K562 (cell line): Measurements from ENCODE around the gene USP46. TPM values are rescaled to one million over a fixed set of nuclear protein-coding genes. Genes with fewer than 3 reads are reported as not detected.

Experiments
- ATAC-seq: fragments of 200-7000 bp; cut with Tn5 transposase; 3 replicates; pipeline ENCODE4 v1.9.1; 2020; ENCODE audit warnings: moderate library complexity
- BruUV-seq: library from RNA; stranded (reverse); fragments of 400-500 nt; replicated peaks from 2 replicates; lab custom pipeline; 2021; lab: Mats Ljungman, UMichigan
- CTCF ChIA-PET: fragments of 300-600 bp; formaldehyde crosslinking; extraction: SDS; loops from one replicate; lab custom pipeline; 2021; ENCODE audit warnings: low intra/inter-chr PET ratio; lab: Yijun Ruan, JAX
- POLR2A ChIA-PET: fragments of 300-600, 350-650 bp; sonication (Branson Sonifier 250); formaldehyde crosslinking; extraction: SDS; loops from one replicate; lab custom pipeline; 2021; ENCODE audit warnings: antibody characterized with exemption, inconsistent platforms; lab: Yijun Ruan, JAX
- DNase-seq, 4 experiments: peaks; one replicate each; pipeline versions ENCODE4 v3.0.0 to v3.0.0-alpha.2; 2011 to 2018; ENCODE audit warnings: low spot score in 3 of 4, mixed read lengths in 3 of 4; ENCODE audit errors: extremely low read depth in 1 of 4
- FAIRE-seq: peaks from 2 replicates; lab custom pipeline; 2011; peaks lifted over from hg19 to GRCh38; lab: Jason Lieb, UNC
- H2AFZ ChIP-seq: 2 replicates; pipeline ENCODE4 v1.6.0; 2011; ENCODE audit warnings: low read depth, low read length, control low read depth, inconsistent platforms
- H3K27ac ChIP-seq: fragments of 200-600 bp; 3 replicates; pipeline ENCODE4 v1.8.0; 2011; ENCODE audit warnings: low read depth, mild to moderate bottlenecking, control low read depth, inconsistent platforms, low read length, moderate library complexity, mixed read lengths; ENCODE audit errors: extremely low read depth
- H3K27me3 ChIP-seq, 2 experiments: fragments of 300-600 bp in 1 of 2; 2 replicates in 1 of 2; 3 replicates in 1 of 2; pipeline versions ENCODE4 v1.6.0 to v1.8.0; 2011; ENCODE audit warnings: inconsistent platforms in 2 of 2, low read length in 2 of 2, mild to moderate bottlenecking in 1 of 2, mixed read lengths in 1 of 2, moderate library complexity in 1 of 2; ENCODE audit not compliant: control insufficient read depth in 2 of 2, insufficient read depth in 2 of 2
- H3K36me3 ChIP-seq: fragments of 300-600 bp; 3 replicates; pipeline ENCODE4 v1.8.0; 2011; ENCODE audit warnings: mild to moderate bottlenecking, low read length, inconsistent platforms; ENCODE audit not compliant: control insufficient read depth, insufficient read depth
- H3K4me1 ChIP-seq, 2 experiments: fragments of 200-600 bp in 1 of 2; replicated peaks in 1 of 2; 2 replicates in 1 of 2; 3 replicates in 1 of 2; pipeline versions ENCODE4 v1.5.1 to v1.8.0; 2011; ENCODE audit warnings: inconsistent platforms in 2 of 2, low read length in 2 of 2, mild to moderate bottlenecking in 1 of 2, mixed read lengths in 1 of 2, moderate library complexity in 1 of 2; ENCODE audit not compliant: control insufficient read depth in 2 of 2, insufficient read depth in 2 of 2
- H3K4me2 ChIP-seq: 2 replicates; pipeline ENCODE4 v1.6.1; 2011; ENCODE audit warnings: low read length, control low read depth, inconsistent platforms, mixed read lengths; ENCODE audit not compliant: insufficient read depth
- H3K4me3 ChIP-seq: fragments of 200-600 bp; sonication (generic), shearing (Covaris generic); 2 replicates; pipeline ENCODE4 v1.5.1; 2016; ENCODE audit warnings: control low read depth, inconsistent platforms
- H3K79me2 ChIP-seq: fragments of 200-600 bp; 3 replicates; pipeline ENCODE4 v1.8.0; 2011; ENCODE audit warnings: low read length, inconsistent platforms; ENCODE audit not compliant: control insufficient read depth, insufficient read depth
- H3K9ac ChIP-seq, 2 experiments: 2 replicates each; pipeline versions ENCODE4 v1.6.0 to v1.6.1; 2011; ENCODE audit warnings: low read depth in 2 of 2, low read length in 2 of 2, control low read depth in 1 of 2, inconsistent platforms in 1 of 2, mild to moderate bottlenecking in 1 of 2, mixed read lengths in 1 of 2; ENCODE audit not compliant: insufficient read depth in 1 of 2
- H3K9me1 ChIP-seq: one replicate; pipeline ENCODE4 v1.6.0; 2011; ENCODE audit warnings: inconsistent platforms, mild to moderate bottlenecking, low read length, moderate library complexity; ENCODE audit not compliant: control insufficient read depth, insufficient read depth
- H3K9me3 ChIP-seq: replicated peaks from 2 replicates; pipeline ENCODE4 v1.5.1; 2011; ENCODE audit warnings: low read depth, low read length, inconsistent platforms; ENCODE audit not compliant: control insufficient read depth, insufficient read depth
- H4K20me1 ChIP-seq: replicated peaks from 2 replicates; pipeline ENCODE4 v1.6.1; 2011; ENCODE audit warnings: low read length, inconsistent platforms, mixed read lengths; ENCODE audit not compliant: control insufficient read depth, insufficient read depth
- ELK1 ChIP-seq: sonication (generic); formaldehyde crosslinking; IDR thresholded peaks from 2 replicates; pipeline ENCODE4 v1.8.1; 2022; ENCODE audit warnings: missing genetic modification reagents
- RBFOX2 ChIP-seq: fragments of 200-400 bp; formaldehyde crosslinking; IDR thresholded peaks from 2 replicates; pipeline ENCODE4 v1.6.1; 2017; ENCODE audit warnings: low read depth, mild to moderate bottlenecking, low read length, moderate library complexity
- XRCC5 ChIP-seq: fragments of 200-400 bp; formaldehyde crosslinking; IDR thresholded peaks from 2 replicates; pipeline ENCODE4 v1.6.1; 2017; ENCODE audit warnings: low read depth, mild to moderate bottlenecking, low read length
- ZBED1 ChIP-seq: IDR thresholded peaks from 2 replicates; pipeline ENCODE4 v1.6.1; 2014
- WGBS: fragments of 100-300 bp; shearing (Covaris generic); methylation state at CpG from one replicate; pipeline ENCODE4 v1.1.6; 2016; ENCODE audit warnings: low coverage, mixed read lengths; ENCODE audit not compliant: insufficient coverage; ENCODE audit errors: missing lambda C conversion rate; 5-methylcytosine and 5-hydroxymethylcytosine counted together
- in situ Hi-C: fragments of 300-500 bp; cut with MboI; formaldehyde crosslinking; loops from 4 replicates; pipeline ENCODE4 v1.15.0; 2018; ENCODE audit warnings: inconsistent platforms, mixed read lengths
- intact Hi-C: fragments of 100-400 bp; cut with micrococcal nuclease; formaldehyde crosslinking; loops from 2 replicates; pipeline ENCODE4 v1.14.2; 2022
- polyA plus RNA-seq, 8 experiments: library from polyadenylated mRNA; depleted of rRNA in 4 of 8; stranded (reverse) in 5 of 8; unstranded in 3 of 8; fragments of >200 nt; fragmentation: Nextera tagmentation in 2 of 8; fragmentation: Illumina TruSeq in 1 of 8; extraction: Ambion mirVana in 2 of 8; extraction: Trizol in 1 of 8; gene quantifications; 2 replicates each; pipeline versions ENCODE4 v1.2.1 to v1.2.3, GENCODE V29; 2011 to 2014; ENCODE audit warnings: inconsistent platforms in 1 of 8, missing spikeins in 1 of 8
- total RNA-seq, 7 experiments: library from RNA; depleted of rRNA in 6 of 7; stranded (reverse); fragments of >200 nt in 6 of 7; fragmentation: Illumina TruSeq in 2 of 7; extraction: Trizol in 2 of 7; gene quantifications; 2 replicates each; pipeline versions ENCODE4 v1.2.1 to v1.2.3, GENCODE V29; 2011 to 2021; ENCODE audit warnings: low replicate concordance in 1 of 7

USP46 gene
- total and polyA plus RNA-seq, 9 of the 15 experiments (the other 6 are each of a cell fraction or from before 2014, with no cell fraction given): 3.0 to 11.7 (median 8.4) TPM

GRCh38 chr4:52579602-52580272, 79.4 kb downstream of the USP46 start:
- Histone ChIP-seq H3K4me1 (no peaks in the 10 kb centered on the region), H3K9me3 (no peaks in the 10 kb centered on the region), H3K27me3 (peaks cover 2 to 5% of the 10 kb centered on the region in 2 experiments; a peak in 4 of 5 replicates), H3K9me1 (no peaks in the 10 kb centered on the region)
- no peak for ATAC-seq
- intact Hi-C loops: no loop called here
- POLR2A ChIA-PET: interaction anchor here (0.7 kb wide), 1 partner anchor 1272 kb away, joined by 3 read pairs; no protein-coding TSS in a partner anchor
- WGBS: 0% methylated on average over 4 of the region's 4 CpGs
- TF ChIP-seq ZBED1: no peak
- no peak for TF ChIP-seq RBFOX2
- TF ChIP-seq XRCC5: no peak
- TF ChIP-seq ELK1 (CRISPR knock-in tag): no peak
- TF ChIP-seq, all 486 proteins: peak for 0
- Histone ChIP-seq H3K36me3 (no peaks in the 10 kb centered on the region), H3K9ac (no peak overlapping the region), H2AFZ (no peak overlapping the region), H3K4me3 (no peak overlapping the region), H3K4me2 (no peak overlapping the region), H4K20me1 (no peaks in the 10 kb centered on the region), H3K27ac (no peak overlapping the region), H3K79me2 (no peaks in the 10 kb centered on the region)
- FAIRE-seq (no peak), DNase-seq (no peak)
- no TSS peak for BruUV-seq
- CTCF ChIA-PET: no interaction called here
- in situ Hi-C loops: no loop called here
